GM10266 (cell line): Measurements from ENCODE around the gene TP53I3.
"Not testable (repeated sequence)": the region's sequence is repeated elsewhere in the genome, so short reads cannot be mapped to it uniquely, and the experiment has no call there.

Source experiments
- DNase-seq: peaks from one replicate; pipeline ENCODE4 v3.0.0; 2012; ENCODE audit errors: extremely low spot score
- TF ChIP-seq, protein P1 (sequence below): IDR thresholded peaks from 2 replicates; pipeline ENCODE4 v1.5.1; 2012; ENCODE audit warnings: mild to moderate bottlenecking, low read depth; ENCODE audit not compliant: control insufficient read depth, insufficient read depth; ENCODE audit errors: missing control alignments

Gene TP53I3

DNA sequence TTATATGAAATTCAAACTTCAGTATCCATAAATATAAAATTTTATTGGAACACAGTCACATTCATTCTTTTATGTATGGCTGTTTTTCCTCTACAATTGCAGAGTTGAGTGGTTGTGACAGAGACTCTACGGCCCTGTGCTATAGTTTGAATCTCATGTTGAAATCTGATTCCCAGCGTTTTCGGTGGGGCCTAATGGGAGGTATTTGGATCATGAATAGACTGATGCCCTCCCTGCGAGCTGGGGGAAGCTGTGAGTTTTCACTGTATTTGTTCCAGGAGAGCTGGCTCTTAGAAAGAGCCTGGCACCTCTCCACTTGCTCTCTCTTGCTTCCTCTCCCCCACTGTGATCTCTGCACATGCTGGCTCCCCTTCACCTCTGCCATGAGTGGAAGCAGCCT is 36.8 kb upstream of the TP53I3 start:
- no peak for DNase-seq
- TF ChIP-seq, protein P1, sequence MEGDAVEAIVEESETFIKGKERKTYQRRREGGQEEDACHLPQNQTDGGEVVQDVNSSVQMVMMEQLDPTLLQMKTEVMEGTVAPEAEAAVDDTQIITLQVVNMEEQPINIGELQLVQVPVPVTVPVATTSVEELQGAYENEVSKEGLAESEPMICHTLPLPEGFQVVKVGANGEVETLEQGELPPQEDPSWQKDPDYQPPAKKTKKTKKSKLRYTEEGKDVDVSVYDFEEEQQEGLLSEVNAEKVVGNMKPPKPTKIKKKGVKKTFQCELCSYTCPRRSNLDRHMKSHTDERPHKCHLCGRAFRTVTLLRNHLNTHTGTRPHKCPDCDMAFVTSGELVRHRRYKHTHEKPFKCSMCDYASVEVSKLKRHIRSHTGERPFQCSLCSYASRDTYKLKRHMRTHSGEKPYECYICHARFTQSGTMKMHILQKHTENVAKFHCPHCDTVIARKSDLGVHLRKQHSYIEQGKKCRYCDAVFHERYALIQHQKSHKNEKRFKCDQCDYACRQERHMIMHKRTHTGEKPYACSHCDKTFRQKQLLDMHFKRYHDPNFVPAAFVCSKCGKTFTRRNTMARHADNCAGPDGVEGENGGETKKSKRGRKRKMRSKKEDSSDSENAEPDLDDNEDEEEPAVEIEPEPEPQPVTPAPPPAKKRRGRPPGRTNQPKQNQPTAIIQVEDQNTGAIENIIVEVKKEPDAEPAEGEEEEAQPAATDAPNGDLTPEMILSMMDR = no peak

DNA sequence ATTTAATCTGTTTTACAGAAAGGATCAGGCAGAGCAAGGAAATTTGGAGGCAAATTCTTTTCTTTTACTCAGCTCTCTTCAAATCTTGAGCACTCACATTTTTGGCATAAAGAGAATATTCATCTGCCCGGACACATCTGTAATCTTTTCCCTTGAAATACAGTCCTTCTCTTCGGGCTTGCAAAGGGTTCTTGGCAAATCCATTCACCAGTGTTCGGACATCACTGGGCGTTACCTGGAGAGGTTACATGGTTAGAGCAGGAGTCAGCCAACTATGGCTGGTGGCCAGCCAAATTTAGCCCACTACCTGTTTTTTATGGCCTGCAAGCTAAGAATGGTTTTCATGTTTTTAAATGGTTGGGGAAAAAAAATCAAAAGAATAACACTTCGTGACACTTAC is 36.4 kb upstream of the TP53I3 start:
- TF ChIP-seq, protein P1 = no peak
- DNase-seq = no peak

DNA sequence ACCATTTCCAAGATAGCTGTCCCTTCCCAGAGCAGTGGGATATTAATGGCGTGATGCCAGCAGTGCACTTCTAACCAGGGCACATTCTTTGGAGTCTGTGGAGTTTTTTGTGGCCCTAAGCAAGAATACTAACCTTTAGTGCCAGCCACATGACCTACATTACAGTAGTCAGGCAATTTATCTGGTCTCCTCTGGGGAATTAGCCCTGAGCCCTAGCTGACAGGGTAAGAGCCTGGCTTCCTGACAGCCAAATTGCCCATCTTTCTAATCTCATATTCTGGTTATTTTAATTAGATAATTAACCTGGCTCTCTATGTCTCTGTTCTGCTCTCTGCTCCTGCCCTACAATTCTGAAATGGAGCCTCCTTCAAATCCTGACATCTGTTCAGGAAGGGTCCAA is 33.3 kb upstream of the TP53I3 start:
- DNase-seq = no peak
- TF ChIP-seq, protein P1 = no peak

DNA sequence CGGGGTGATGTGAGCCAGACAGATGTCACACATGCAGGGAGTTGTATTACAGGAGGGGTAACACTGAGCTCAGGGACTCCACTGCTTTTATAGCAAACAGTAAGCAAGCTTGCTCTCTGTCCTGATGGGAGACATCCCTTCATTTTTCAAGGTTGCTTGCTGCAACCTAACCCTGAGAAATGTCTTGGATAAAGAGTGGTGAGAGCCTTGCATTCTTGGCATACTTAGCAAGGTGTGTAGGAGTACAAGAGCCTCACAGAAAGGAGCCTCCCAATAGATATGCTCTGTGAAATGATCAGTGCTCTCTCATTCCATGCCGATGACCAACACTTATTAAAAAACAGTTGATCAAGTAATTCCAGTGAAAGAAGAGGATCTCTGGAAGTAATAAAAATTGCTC is 30.4 kb upstream of the TP53I3 start:
- DNase-seq = no peak
- TF ChIP-seq, protein P1 = no peak

DNA sequence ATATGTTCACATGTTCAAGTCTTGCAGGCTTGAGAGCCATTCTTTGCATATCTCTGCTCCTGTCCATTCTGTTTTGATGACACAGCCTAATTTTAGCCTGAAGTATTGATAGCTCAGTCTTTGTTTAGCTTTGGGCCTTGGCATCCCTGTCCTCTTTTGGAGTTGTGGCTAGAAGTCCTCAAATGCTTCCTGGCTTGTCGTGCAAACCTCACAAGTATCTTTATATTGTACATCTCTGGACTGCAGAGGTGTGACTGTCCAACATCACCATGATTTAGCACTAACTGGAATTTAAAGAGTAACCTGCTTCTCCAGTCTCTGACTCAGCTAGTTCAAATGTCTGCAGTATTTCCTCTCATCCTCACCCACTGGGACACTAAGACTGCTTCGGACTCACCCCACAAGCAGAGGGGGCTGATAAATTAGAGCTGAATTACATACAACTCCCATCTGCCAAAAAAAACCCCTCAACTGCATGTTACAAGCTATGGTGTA is 26.8 kb upstream of the TP53I3 start:
- TF ChIP-seq, protein P1 = no peak
- no peak for DNase-seq

DNA sequence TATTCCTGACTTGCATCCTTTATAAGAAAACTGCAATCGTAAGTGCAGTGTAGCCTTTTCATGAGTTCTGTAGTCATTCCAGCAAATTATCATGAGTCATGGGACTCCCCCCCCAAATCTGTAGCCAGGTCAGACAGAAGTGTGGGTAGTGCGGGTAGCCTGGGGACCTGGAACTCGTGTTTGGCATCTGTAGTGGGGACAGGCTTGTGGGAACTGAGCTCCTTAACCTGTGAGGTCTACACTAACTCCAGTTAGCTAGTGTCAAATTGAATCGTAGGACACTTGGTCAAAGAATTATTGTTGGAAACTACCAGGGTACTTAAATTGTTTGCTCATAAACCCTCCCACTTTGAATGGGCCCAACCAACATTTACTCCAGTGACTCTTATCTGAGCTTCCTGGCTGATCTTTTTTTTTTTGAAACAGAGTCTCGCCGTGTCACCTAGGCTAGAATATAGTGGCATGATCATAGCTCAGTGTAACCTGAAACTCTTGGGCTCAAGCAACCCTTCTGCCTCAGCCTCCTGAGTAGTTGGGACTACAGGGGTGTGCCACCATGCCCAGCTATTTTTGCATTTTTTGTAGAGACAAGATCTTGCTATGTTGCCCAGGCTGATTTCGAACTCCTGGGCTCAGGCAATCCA is 26.1 kb upstream of the TP53I3 start:
- no peak for DNase-seq
- TF ChIP-seq, protein P1 = no peak

DNA sequence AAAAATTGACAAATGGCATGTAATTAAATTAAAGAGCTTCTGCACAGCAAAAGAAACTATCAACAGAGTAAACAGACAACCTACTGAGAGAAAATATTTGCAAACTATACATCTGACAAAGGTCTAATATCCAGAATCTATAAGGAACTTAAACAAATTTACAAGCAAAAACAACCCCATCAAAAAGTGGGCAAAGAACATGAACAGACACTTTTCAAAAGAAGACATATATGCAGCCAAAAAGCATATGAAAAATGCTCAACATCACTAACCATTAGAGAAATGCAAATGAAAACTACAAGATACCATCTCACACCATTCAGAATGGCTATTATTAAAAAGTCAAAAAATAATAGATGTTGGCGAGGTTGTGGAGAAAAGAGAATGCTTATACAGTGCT is 24.8 kb upstream of the TP53I3 start:
- not testable (repeated sequence) for DNase-seq

DNA sequence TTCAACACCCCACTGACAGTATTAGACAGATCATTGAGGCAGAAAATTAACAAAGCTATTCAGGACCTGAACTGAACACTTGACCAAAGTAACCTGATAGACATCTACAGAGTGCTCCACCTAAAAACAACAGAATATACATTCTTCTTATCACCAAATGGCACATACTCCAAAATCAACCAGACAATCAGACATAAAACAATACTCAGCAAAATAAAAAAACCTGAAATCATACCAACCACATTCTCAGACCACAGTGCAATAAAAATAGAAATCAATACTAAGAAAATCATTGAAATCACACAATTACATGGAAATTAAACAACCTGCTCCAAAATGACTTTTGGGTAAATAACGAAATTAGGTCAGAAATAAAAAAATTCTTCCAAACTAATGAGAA is 22.7 kb upstream of the TP53I3 start:
- TF ChIP-seq, protein P1 = no peak
- no peak for DNase-seq
